HG03575 (cell line): ENCODE measurements around the gene PLK4.

Experiments used
- ATAC-seq: cut with Tn5 transposase; IDR thresholded peaks from one replicate; pipeline ENCODE4 v1.9.1; 2021; ENCODE audit not compliant: unreplicated experiment, insufficient number of reproducible peaks, low FRiP score; ENCODE audit errors: extremely low read depth

Gene PLK4

GRCh38 chr4:127880763-127881562, at the start of gene PLK4:
PLK4 (plus strand) TSS chr4:127880893; CDS start chr4:127881135, 242 bp downstream.
- peak; percentile 85 for ATAC-seq

DNA sequence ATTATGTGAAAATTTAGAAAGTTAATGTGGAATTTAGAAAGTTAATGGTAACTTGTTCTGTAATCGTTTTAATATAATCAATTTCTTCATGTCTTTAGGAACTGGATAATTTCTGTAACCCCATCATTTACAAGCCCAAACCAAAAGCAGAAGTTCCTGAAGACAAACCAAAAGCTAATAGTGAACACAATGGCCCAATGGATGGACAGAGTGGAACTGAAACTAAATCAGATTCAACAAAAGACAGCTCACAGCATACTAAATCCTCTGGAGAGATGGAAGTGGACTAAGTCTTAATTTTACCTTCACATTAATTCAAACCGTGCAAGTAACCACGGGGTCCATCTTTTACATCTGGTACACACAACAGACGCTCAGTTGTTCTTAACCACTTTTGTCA, 48.1 kb upstream of the PLK4 start:
- ATAC-seq, result no peak

- ATAC-seq, result no peak
These were observed 36.7 kb upstream of the PLK4 start for GRCh38 chr4:127843704-127844600.

DNA sequence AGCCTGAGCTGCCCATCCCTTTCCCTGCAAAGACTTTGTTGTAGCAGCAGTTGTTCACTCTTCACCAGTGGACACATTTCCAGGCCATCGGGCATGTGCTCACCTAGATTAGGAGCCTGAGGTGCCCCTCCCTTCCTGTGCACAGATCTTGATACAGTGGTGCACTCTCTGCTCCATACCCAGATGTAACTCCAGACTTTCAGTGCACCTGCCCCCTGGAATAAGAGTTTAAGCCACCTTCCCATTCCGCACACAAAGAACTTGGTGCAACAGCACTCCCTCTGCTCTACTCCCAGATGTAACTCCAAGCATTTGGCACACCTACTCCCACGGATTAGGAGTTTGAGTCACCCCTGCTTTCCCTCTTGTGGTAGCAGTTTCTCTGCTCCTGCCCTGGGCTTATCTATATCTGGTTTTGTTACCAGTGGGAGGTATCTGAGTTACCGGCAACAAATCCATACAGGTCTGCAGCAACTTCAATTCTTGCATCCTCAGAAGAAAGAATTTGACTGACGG, 36.0 kb upstream of the PLK4 start:
- ATAC-seq, result no peak

DNA sequence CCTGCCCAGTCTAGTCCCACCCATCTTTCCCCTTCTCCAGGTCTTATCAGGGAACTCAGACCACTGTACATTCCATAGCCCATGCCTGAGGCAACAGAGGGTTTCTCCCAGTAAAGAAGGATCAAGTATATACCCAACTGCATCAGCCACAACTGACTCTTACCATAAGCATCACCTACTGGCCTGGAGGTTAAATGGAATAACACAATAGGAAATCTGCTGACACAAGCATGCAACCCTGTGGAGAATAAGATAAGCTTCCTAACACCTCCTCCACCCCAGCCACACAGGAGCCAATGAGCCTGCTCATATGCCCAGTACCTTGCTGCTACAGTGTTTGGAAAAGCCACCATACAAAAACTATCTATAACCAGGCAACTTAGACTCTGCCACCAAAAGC, 34.6 kb upstream of the PLK4 start:
- ATAC-seq, result no peak

- ATAC-seq, result no peak
These were observed 33.9 kb upstream of the PLK4 start for GRCh38 chr4:127846765-127847164.

DNA sequence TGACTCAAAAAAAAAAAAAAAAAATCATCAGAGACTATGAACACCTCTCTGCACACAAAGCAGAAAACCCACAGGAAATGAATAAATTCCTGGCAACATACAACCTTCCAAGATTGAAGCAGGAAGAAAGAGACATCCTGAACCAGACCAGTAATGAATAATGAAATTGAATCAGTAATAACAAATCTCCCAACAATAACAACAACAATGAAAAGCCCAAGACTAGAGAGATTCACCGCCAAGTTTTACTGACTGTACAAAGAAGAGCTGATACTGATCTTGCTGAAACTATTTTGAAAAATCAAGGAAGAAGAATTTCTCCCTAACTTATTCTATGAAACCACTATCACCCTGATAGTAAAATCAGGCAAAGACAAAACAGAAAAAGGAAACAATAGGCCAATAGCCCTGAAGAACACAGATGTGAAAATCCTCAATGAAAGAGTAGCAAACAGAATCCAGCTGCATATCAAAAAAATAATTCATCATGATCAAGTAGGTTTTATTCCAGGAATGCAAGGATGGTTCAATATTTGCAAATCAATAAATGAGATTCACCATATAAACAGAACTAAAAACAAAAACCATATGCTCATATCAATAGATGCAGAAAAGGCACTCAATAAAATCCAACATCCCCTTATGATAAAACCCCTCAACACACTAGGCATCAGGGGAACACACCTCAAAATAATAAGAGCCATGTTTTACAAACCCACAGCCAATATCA, 31.0 kb upstream of the PLK4 start:
- no peak for ATAC-seq

- ATAC-seq, result no peak
These were observed 28.0 kb upstream of the PLK4 start for GRCh38 chr4:127852661-127853060.

DNA sequence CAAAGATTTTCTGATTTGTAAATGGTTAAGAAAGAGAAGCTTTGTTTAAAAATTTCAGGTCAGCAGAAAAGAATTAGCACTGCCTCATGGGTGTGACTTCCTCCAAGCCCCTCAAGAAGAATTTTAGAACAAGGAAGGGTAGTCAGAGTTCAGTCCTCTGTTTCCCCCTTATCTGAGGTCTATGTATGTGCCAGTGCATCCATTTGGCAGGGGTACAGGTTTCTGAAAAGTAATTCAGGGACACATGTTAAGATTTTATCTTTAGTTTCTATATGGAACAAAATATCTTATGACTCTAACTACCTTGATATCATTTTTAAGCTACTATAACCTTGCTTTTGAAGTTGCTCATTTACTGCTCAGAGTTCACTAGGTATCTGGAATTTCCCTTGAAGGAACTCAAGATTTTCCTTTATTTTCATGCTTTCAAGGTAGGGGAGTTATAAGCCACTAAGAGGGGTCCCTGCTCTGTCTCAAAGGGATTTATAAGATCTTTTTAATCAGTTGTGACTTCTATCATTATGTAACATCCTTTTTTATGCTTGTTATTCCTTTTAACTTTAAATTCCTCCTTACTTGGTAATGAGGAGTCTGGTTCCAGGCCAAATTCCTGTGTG, 24.4 kb upstream of the PLK4 start:
- ATAC-seq, result no peak

- ATAC-seq, result peak; percentile 44
These were observed 23.8 kb upstream of the PLK4 start for GRCh38 chr4:127856813-127857447.

DNA sequence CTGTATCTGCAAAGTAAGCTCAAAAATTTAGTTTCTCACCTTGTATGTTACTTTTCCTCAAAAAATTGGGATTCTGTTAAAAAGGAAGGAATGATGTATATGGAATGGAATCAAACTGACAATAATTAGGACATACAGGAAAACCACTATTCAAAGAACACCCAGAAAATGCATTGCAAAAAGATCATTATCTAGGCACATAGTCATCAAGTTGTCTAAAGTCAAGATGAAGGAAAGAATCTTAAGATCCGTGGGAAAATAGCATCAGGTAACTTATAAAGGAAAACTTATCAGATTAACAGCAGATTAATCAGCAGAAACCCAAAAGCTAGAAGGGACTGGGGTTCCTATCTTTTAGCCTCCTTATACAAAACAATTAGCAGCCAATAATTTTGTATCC, 23.1 kb upstream of the PLK4 start:
- no peak for ATAC-seq

DNA sequence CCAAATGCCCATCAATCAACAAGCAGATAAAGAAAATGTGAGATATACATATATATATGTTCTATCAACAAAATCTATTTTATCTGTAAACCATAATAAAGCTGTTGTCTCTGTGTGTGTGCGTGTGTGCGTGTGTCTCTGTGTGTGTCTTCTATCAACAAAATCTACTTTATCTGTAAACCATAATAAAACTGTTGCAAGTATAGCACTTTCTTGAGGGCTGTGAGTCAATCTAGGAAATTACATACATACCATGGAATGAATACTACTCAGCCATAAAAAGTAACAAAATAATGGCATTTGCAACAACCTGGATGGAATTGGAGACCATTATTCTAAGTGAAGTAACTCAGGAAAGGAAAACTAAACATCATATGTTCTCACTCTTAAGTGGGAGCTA, 12.5 kb upstream of the PLK4 start:
- ATAC-seq, result no peak

DNA sequence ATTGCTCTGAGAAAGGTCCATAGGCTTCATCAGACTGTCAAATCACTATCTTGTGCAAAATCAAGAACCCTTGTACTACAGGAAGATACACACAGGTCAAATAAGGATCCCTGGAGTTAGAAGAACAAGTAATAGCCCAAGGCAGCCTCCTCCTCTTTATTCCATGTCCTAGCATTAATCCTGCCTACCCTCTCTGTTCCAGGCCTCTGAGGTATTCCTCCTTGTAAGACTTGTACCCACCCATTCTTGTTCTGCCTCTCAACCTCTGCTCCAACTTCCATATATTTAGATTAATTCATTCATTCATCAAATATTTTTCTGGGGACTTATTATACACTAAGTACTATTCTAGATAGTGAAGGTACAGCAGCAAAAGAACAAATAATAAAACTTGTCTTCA, 10.4 kb upstream of the PLK4 start:
- no peak for ATAC-seq

- no peak for ATAC-seq
These were observed 10.0 kb upstream of the PLK4 start for GRCh38 chr4:127870688-127871087.

DNA sequence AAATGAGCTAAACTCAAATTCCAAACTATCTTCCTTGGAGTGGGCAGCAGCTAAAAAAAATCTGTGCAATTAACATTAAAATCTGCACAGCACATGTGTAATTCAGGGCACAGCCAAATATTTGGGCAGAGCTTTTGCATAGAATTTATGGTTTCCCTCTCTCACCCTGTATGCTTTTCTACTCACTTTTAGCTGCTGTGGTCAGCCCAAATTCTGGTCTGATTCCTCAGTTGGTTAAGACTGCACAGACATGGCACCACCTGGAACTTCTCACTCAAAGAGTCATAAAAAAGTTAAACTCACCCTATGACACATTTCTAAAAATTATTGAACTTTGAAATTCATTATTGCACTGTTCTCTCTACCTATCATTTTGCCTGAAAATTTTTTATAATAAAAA, 4.9 kb upstream of the PLK4 start:
- ATAC-seq, result no peak

GRCh38 chr4:127881563-127881864, 821 bp downstream of the PLK4 start:
- peak; percentile 19 for ATAC-seq

- no peak for ATAC-seq
These were observed 7.9 kb downstream of the PLK4 start for GRCh38 chr4:127888559-127888958.

DNA sequence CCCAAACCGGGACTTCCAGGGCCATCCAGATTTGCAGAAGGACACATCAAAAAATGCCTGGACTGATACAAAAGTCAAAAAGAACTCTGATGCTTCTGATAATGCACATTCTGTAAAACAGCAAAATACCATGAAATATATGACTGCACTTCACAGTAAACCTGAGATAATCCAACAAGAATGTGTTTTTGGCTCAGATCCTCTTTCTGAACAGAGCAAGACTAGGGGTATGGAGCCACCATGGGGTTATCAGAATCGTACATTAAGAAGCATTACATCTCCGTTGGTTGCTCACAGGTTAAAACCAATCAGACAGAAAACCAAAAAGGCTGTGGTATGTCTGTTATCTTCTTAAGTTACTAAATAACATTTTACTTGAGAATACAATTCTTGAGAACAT, 9.2 kb downstream of the PLK4 start:
- no peak for ATAC-seq

- no peak for ATAC-seq
These were observed 15.4 kb downstream of the PLK4 start for GRCh38 chr4:127896069-127896468.
